ENCODE results near the gene PPP1R1B. TPM values are rescaled to one million over a fixed set of nuclear protein-coding genes. Genes with fewer than 3 reads are reported as not detected.

Gene PPP1R1B
- polyA plus RNA-seq, 4 donors = 37.5 to 266 (median 45.8) TPM

DNA sequence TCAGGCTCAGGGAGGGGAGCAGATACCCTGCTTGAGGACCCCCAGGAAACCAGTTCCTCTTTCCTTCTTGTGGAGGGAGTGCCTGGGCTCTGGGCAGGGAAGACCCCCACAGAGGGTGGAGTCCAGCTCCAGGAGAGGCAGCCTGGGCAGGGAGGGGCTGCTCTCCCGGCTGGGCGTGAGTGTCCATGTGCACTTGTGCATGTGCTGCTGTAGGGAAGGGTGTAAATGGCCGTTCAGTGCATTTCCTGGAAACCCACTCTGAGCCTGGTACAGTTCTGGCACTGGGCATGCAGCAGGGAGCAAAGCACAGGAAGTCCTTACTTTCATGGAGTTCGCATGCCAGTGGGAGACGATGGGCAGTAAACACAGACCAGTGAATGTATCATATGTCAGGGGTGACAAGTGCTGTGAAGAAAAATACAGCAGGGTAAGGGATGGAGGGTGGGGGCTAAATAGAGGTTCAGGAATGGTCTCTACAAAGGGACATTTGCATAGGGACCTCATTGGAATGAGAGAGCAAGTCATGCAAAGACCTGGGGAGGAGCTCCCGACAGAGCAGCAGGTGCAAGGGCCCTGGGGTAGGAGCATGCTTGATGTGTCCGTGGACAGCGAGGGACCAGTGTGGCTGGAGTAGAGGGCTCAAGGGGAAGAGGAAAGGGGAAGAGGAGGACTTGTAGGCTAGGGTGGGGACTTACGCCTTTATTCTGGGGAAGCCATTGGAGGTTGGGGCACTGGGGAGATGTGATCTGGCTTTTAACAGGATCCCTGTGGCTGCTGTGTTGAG lies 15.7 kb downstream of the PPP1R1B start:
- FAIRE-seq (no peak), DNase-seq (no peak)
- WGBS, 3 donors = 81 to 90% (median 87%) methylated on average over 9 of the region's 9 CpGs
- H3K36me3 ChIP-seq (ENCODE audit: control insufficient read depth in 3 of 3, insufficient read depth in 2 of 3, low read depth in 1 of 3, low read length in 3 of 3) = peaks cover 0 to 64% (median 0%) of the 10 kb centered on the region in 3 donors
- H3K27me3 ChIP-seq (ENCODE audit: control insufficient read depth in 3 of 3, insufficient read depth in 3 of 3, low read length in 3 of 3) = no peaks in the 10 kb centered on the region
- H3K27ac ChIP-seq (ENCODE audit: low read depth in 1 of 3, low read length in 2 of 3) = no peak overlapping the region
- no peak overlapping the region for H3K4me3 ChIP-seq (ENCODE audit: low read depth in 1 of 3, low read length in 3 of 3)
- peaks cover 7 to 48% (median 14%) of the 10 kb centered on the region in 3 donors for H3K4me1 ChIP-seq (ENCODE audit: control insufficient read depth in 3 of 3, insufficient read depth in 2 of 3, low read depth in 1 of 3, low read length in 2 of 3)
- H3K9me3 ChIP-seq (ENCODE audit: control insufficient read depth in 2 of 2, insufficient read depth in 1 of 2, low read depth in 1 of 2, low read length in 1 of 2) = no peaks in the 10 kb centered on the region

DNA sequence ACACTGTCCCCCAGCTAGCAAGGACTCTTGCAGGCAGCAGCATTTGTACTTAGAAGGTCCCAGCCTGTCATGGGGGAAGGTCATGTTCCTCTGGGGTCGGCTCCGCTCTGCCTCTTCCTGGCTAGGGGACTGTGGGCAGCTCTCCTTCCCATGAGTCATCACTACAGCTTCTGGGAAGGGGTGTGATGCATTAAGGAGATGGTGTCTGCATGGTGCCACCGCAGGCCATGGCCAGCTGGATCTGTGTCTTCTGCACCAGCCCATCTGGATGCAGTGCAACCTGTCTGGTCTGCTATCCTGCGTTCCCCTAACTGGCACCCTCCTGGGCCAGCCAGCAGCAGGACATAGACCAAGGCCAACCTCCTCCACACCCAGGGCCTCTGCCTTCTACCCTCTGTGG lies 16.5 kb downstream of the PPP1R1B start:
- 81 to 91% (median 86%) methylated on average over 3 to 4 of the region's 4 CpGs for WGBS, 3 donors
- Histone ChIP-seq H3K4me3 (ENCODE audit: low read depth in 1 of 3, low read length in 3 of 3) (no peak overlapping the region), H3K4me1 (ENCODE audit: control insufficient read depth in 3 of 3, insufficient read depth in 2 of 3, low read depth in 1 of 3, low read length in 2 of 3) (peaks cover 5 to 44% (median 10%) of the 10 kb centered on the region in 3 donors), H3K9me3 (ENCODE audit: control insufficient read depth in 2 of 2, insufficient read depth in 1 of 2, low read depth in 1 of 2, low read length in 1 of 2) (no peaks in the 10 kb centered on the region), H3K27ac (ENCODE audit: low read depth in 1 of 3, low read length in 2 of 3) (no peak overlapping the region), H3K36me3 (ENCODE audit: control insufficient read depth in 3 of 3, insufficient read depth in 2 of 3, low read depth in 1 of 3, low read length in 3 of 3) (peaks cover 0 to 64% (median 0%) of the 10 kb centered on the region in 3 donors), H3K27me3 (ENCODE audit: control insufficient read depth in 3 of 3, insufficient read depth in 3 of 3, low read length in 3 of 3) (no peaks in the 10 kb centered on the region)
- no peak for FAIRE-seq
- no peak for DNase-seq

DNA sequence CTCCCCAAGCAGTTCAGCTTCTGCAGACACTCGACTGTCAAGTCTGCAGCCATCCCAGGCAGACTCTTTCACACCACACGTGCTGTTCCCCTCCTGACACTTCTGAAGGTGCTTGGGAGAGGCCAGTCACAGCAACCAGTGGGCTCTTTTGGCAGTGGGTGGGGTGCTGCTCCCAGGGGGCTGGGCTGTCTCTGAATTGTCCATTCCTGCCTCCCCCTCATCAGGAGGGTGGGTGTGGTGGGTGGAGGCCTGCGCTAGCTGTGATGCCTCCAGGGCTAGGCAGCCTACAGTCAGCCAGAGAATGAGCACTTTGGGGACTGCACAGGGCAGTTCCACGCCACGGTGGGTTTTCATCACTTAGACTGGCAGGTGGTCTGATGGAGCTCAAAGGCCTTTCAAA lies 20.5 kb downstream of the PPP1R1B start:
- FAIRE-seq (no peak), DNase-seq (no peak)
- Histone ChIP-seq H3K4me1 (ENCODE audit: control insufficient read depth in 3 of 3, insufficient read depth in 2 of 3, low read depth in 1 of 3, low read length in 2 of 3) (peaks cover 2 to 30% (median 6%) of the 10 kb centered on the region in 3 donors), H3K4me3 (ENCODE audit: low read depth in 1 of 3, low read length in 3 of 3) (no peak overlapping the region), H3K36me3 (ENCODE audit: control insufficient read depth in 3 of 3, insufficient read depth in 2 of 3, low read depth in 1 of 3, low read length in 3 of 3) (peaks cover 0 to 61% (median 0%) of the 10 kb centered on the region in 3 donors), H3K27ac (ENCODE audit: low read depth in 1 of 3, low read length in 2 of 3) (no peak overlapping the region), H3K9me3 (ENCODE audit: control insufficient read depth in 2 of 2, insufficient read depth in 1 of 2, low read depth in 1 of 2, low read length in 1 of 2) (no peaks in the 10 kb centered on the region), H3K27me3 (ENCODE audit: control insufficient read depth in 3 of 3, insufficient read depth in 3 of 3, low read length in 3 of 3) (no peaks in the 10 kb centered on the region)
- 81 to 88% (median 82%) methylated on average over 5 of the region's 5 CpGs for WGBS, 3 donors

DNA sequence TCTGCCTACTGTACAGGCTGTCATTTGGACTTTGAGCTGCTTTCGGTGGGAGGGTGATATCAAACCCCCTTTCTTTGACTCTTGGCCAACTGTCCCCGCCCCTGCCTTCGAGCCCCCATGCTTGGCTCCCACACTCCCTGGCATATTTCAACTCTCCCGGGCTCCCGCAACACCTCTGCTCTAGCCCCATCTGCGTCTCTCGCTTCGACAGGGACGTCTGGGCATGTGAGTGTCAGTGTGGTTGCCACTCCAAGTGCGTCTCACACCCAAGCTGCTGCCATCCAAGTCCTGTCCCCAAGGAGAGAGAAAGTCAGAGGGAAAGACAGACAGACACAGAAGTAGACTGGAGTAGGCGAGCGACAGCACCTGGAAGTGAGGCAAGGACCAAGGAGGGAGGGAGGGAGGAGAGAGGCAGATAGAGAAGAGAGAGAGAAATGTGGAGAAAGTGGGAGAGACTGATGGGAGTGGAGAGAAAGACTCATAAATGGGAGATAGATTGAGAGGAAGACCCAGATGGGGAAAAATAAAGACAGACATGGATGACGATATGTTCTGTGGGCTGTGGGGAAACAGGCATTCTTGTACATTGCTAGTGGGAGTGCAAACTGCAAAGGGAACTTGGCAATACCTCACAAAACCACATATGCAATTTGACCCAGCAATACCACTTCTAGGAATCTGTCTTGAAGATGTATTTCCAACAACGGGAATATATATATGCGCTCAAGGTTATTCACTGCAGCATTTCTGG lies 22.0 kb downstream of the PPP1R1B start:
- FAIRE-seq (no peak), DNase-seq (peak in 1 of 2 donors; percentile 35)
- no peaks in the 10 kb centered on the region for H3K27me3 ChIP-seq (ENCODE audit: control insufficient read depth in 3 of 3, insufficient read depth in 3 of 3, low read length in 3 of 3)
- H3K27ac ChIP-seq (ENCODE audit: low read depth in 1 of 3, low read length in 2 of 3) = no peak overlapping the region
- peaks cover 0 to 54% (median 0%) of the 10 kb centered on the region in 3 donors for H3K36me3 ChIP-seq (ENCODE audit: control insufficient read depth in 3 of 3, insufficient read depth in 2 of 3, low read depth in 1 of 3, low read length in 3 of 3)
- no peak overlapping the region for H3K4me3 ChIP-seq (ENCODE audit: low read depth in 1 of 3, low read length in 3 of 3)
- WGBS, 3 donors = 53 to 79% (median 71%) methylated on average over 15 of the region's 15 CpGs
- peaks cover 2 to 42% (median 4%) of the 10 kb centered on the region in 3 donors for H3K4me1 ChIP-seq (ENCODE audit: control insufficient read depth in 3 of 3, insufficient read depth in 2 of 3, low read depth in 1 of 3, low read length in 2 of 3)
- H3K9me3 ChIP-seq (ENCODE audit: control insufficient read depth in 2 of 2, insufficient read depth in 1 of 2, low read depth in 1 of 2, low read length in 1 of 2) = no peaks in the 10 kb centered on the region

DNA sequence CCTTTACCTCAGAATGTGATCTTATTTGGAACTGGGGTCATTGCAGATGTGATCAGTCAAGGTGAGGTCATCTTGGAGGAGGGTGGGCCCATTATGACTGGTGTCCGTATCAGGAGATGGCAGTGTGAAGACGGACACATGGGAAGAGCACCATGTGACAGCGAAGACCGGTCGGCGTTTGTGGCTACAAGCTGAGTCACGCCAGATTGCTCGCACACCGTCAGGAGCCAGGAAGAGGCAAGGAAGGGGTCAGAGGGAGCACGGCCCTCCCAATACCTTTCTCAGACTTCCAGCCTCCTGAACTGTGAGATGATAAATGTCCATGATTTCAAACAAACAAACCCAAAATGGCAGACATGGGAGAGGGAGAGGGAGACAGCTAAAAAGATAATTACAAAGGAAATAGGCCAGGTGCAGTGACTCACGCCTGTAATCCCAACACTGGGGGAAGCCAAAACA lies 23.4 kb downstream of the PPP1R1B start:
- Histone ChIP-seq H3K27me3 (ENCODE audit: control insufficient read depth in 3 of 3, insufficient read depth in 3 of 3, low read length in 3 of 3) (no peaks in the 10 kb centered on the region), H3K27ac (ENCODE audit: low read depth in 1 of 3, low read length in 2 of 3) (no peak overlapping the region), H3K36me3 (ENCODE audit: control insufficient read depth in 3 of 3, insufficient read depth in 2 of 3, low read depth in 1 of 3, low read length in 3 of 3) (peaks cover 0 to 57% (median 0%) of the 10 kb centered on the region in 3 donors), H3K4me1 (ENCODE audit: control insufficient read depth in 3 of 3, insufficient read depth in 2 of 3, low read depth in 1 of 3, low read length in 2 of 3) (peaks cover 2 to 39% (median 4%) of the 10 kb centered on the region in 3 donors), H3K4me3 (ENCODE audit: low read depth in 1 of 3, low read length in 3 of 3) (no peak overlapping the region), H3K9me3 (ENCODE audit: control insufficient read depth in 2 of 2, insufficient read depth in 1 of 2, low read depth in 1 of 2, low read length in 1 of 2) (no peaks in the 10 kb centered on the region)
- 89 to 96% (median 89%) methylated on average over 11 of the region's 11 CpGs for WGBS, 3 donors
- FAIRE-seq (no peak), DNase-seq (no peak)

DNA sequence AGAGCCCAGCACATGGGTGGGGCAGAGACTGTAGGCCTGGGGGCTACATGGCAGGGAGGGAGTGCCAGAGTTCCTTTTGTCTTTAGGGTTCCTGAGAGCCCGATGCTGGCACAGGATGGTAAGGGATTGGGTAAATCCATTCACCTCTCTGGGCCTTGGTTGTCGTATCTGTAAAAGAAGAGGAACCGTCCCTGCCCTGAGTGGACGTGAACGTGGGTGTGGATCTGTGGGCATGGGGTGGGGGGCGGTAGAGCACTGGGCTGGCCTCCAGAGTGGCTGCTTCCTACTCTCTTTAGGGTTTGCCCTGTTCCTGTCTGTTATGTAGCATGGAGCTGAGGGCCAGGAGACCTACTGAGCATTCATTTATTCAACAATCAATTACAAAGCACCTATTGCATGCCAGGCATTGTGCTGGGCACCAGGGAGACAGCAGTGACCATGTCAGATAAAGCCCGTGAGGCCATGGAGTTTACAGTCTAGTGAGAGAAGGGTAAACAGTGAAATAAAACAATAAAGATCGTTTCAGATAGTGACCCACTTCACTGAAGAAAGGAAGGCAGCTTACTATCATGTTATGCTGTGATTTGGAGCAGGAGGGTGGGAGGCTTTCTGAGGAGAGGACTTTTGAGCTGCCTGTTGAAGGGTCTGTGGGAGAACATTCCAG lies 25.3 kb downstream of the PPP1R1B start:
- H3K36me3 ChIP-seq (ENCODE audit: control insufficient read depth in 3 of 3, insufficient read depth in 2 of 3, low read depth in 1 of 3, low read length in 3 of 3) = peaks cover 0 to 62% (median 5%) of the 10 kb centered on the region in 3 donors
- H3K27ac ChIP-seq (ENCODE audit: low read depth in 1 of 3, low read length in 2 of 3) = peak overlapping the region in 2 of 3 donors; percentile 49 to 75
- WGBS, 3 donors = 23 to 48% (median 39%) methylated on average over 8 of the region's 8 CpGs
- H3K27me3 ChIP-seq (ENCODE audit: control insufficient read depth in 3 of 3, insufficient read depth in 3 of 3, low read length in 3 of 3) = no peaks in the 10 kb centered on the region
- DNase-seq (peak; percentile 59 to 64), FAIRE-seq (no peak)
- peaks cover 2 to 35% (median 4%) of the 10 kb centered on the region in 3 donors for H3K4me1 ChIP-seq (ENCODE audit: control insufficient read depth in 3 of 3, insufficient read depth in 2 of 3, low read depth in 1 of 3, low read length in 2 of 3)
- no peaks in the 10 kb centered on the region for H3K9me3 ChIP-seq (ENCODE audit: control insufficient read depth in 2 of 2, insufficient read depth in 1 of 2, low read depth in 1 of 2, low read length in 1 of 2)
- no peak overlapping the region for H3K4me3 ChIP-seq (ENCODE audit: low read depth in 1 of 3, low read length in 3 of 3)

DNA sequence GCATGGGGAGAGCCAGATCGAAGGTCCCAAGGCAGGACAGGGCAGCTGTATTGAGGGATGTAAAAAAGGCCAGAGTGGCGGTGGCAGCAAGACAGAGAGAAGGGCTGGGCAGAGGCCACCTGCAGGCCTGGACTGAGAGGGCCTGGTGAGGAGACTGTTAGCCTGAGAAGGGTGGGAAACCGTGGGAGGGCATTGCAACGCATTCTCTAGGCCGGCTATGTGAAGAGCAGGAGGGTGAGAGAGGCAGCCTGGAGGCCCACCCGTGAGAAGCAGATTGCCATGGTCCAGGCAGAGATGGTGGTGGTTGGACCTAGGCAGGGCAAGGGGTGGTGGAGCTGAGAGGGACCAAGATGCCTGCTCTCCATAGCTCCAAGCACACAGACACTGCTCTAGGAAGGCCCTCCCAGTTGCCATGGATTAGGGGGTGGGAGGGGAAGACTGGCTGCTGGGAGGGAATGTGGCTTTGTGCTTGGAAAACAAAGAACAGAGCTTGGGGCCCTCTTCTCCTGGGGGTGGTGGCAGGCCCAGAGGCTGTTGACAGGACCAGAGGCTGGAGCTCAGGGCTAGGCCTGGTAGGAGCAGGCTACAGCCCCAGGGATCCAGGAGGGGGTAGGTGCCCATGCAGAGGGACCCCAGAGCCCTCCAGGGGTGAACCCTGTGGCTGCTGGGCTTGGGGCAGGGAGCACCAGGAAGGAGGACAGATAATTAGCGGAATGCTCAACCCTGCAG lies 26.0 kb downstream of the PPP1R1B start:
- Histone ChIP-seq H3K9me3 (ENCODE audit: control insufficient read depth in 2 of 2, insufficient read depth in 1 of 2, low read depth in 1 of 2, low read length in 1 of 2) (no peaks in the 10 kb centered on the region), H3K27ac (ENCODE audit: low read depth in 1 of 3, low read length in 2 of 3) (peak overlapping the region in 2 of 3 donors; percentile 49 to 75), H3K27me3 (ENCODE audit: control insufficient read depth in 3 of 3, insufficient read depth in 3 of 3, low read length in 3 of 3) (no peaks in the 10 kb centered on the region), H3K4me3 (ENCODE audit: low read depth in 1 of 3, low read length in 3 of 3) (no peak overlapping the region), H3K36me3 (ENCODE audit: control insufficient read depth in 3 of 3, insufficient read depth in 2 of 3, low read depth in 1 of 3, low read length in 3 of 3) (peaks cover 0 to 64% (median 6%) of the 10 kb centered on the region in 3 donors), H3K4me1 (ENCODE audit: control insufficient read depth in 3 of 3, insufficient read depth in 2 of 3, low read depth in 1 of 3, low read length in 2 of 3) (peaks cover 2 to 35% (median 4%) of the 10 kb centered on the region in 3 donors)
- FAIRE-seq (no peak), DNase-seq (peak in 1 of 2 donors; percentile 51)
- WGBS, 3 donors = 22 to 47% (median 40%) methylated on average over 7 of the region's 7 CpGs

All from small intestine (tissue), 7 donors.